HepG2 (cell line): Measurements from ENCODE around the gene PCIF1. TPM values are rescaled to one million over a fixed set of nuclear protein-coding genes. Genes with fewer than 3 reads are reported as not detected.
A peak's percentile ranks its signal among the peaks of the same experiment; 100 is the strongest.

Experiments
- ATAC-seq: fragments of 200-7000 bp; cut with Tn5 transposase; 3 replicates; pipeline ENCODE4 v1.9.1; 2020; ENCODE audit warnings: mild to moderate bottlenecking, moderate library complexity
- BruUV-seq: library from RNA; stranded (reverse); fragments of 400-500 nt; replicated peaks from 2 replicates; lab custom pipeline; 2021; lab: Mats Ljungman, UMichigan
- CTCF ChIA-PET: fragments of 300-600 bp; formaldehyde crosslinking; extraction: SDS; loops from one replicate; lab custom pipeline; 2021; ENCODE audit warnings: low total read pairs, inconsistent platforms, low intra/inter-chr PET ratio; lab: Yijun Ruan, JAX
- POLR2A ChIA-PET: fragments of 350-600 bp; sonication (Branson Sonifier 250); formaldehyde crosslinking; loops from one replicate; lab custom pipeline; 2020; ENCODE audit warnings: antibody characterized with exemption, inconsistent platforms; lab: Yijun Ruan, JAX
- DNase-seq: peaks from one replicate; pipeline ENCODE4 v3.0.0-alpha.2; 2015; ENCODE audit warnings: low spot score
- FAIRE-seq: peaks from 3 replicates; lab custom pipeline; 2011; peaks lifted over from hg19 to GRCh38; lab: Jason Lieb, UNC
- H2AFZ ChIP-seq: one replicate; pipeline ENCODE4 v1.6.1; 2011; ENCODE audit warnings: low read length, inconsistent platforms
- H3K27ac ChIP-seq: fragments of 300-600 bp; 3 replicates; pipeline ENCODE4 v1.8.0; 2011; ENCODE audit warnings: mixed run types, mild to moderate bottlenecking, mixed read lengths, low read length, inconsistent platforms; ENCODE audit not compliant: insufficient read depth; ENCODE audit errors: extremely low read length
- H3K27me3 ChIP-seq, 2 experiments: fragments of 200-600 bp in 1 of 2; 2 replicates in 1 of 2; 3 replicates in 1 of 2; pipeline versions ENCODE4 v1.6.0 to v1.8.0; 2011; ENCODE audit warnings: low read length in 2 of 2, mild to moderate bottlenecking in 2 of 2, moderate library complexity in 2 of 2, inconsistent platforms in 1 of 2; ENCODE audit not compliant: insufficient read depth in 2 of 2, control insufficient read depth in 1 of 2
- H3K36me3 ChIP-seq, 2 experiments: fragments of 200-600 bp in 1 of 2; replicated peaks in 1 of 2; 2 replicates in 1 of 2; 3 replicates in 1 of 2; pipeline versions ENCODE4 v1.5.1 to v1.8.0; 2011; ENCODE audit warnings: low read length in 2 of 2, inconsistent platforms in 1 of 2; ENCODE audit not compliant: insufficient read depth in 2 of 2, control insufficient read depth in 1 of 2
- H3K4me1 ChIP-seq: 2 replicates; pipeline ENCODE4 v1.5.1; 2012; ENCODE audit warnings: low read length, inconsistent platforms; ENCODE audit not compliant: insufficient read depth
- H3K4me2 ChIP-seq: 2 replicates; pipeline ENCODE4 v1.6.0; 2011; ENCODE audit warnings: low read depth, low read length, inconsistent platforms
- H3K4me3 ChIP-seq, 3 experiments: fragments of 200-600 bp in 1 of 3; sonication (generic), shearing (Covaris generic) in 1 of 3; replicated peaks in 1 of 3; 2 replicates each; pipeline ENCODE4 v1.5.1; 2011 to 2016; ENCODE audit warnings: low read length in 3 of 3, inconsistent platforms in 2 of 3, low read depth in 2 of 3, mild to moderate bottlenecking in 2 of 3, control low read depth in 1 of 3, mixed read lengths in 1 of 3; ENCODE audit not compliant: insufficient read depth in 1 of 3
- H3K79me2 ChIP-seq: one replicate; pipeline ENCODE4 v1.6.1; 2011; ENCODE audit warnings: low read length, inconsistent platforms; ENCODE audit not compliant: insufficient read depth
- H3K9ac ChIP-seq: 2 replicates; pipeline ENCODE4 v1.6.0; 2011; ENCODE audit warnings: mild to moderate bottlenecking, low read depth, low read length, inconsistent platforms; ENCODE audit not compliant: insufficient read depth
- H3K9me3 ChIP-seq: 2 replicates; pipeline ENCODE4 v1.5.1; 2012; ENCODE audit warnings: mild to moderate bottlenecking, low read length
- H4K20me1 ChIP-seq: 2 replicates; pipeline ENCODE4 v1.6.0; 2011; ENCODE audit warnings: inconsistent platforms, mild to moderate bottlenecking, low read length, moderate library complexity; ENCODE audit not compliant: insufficient read depth
- AKAP8 ChIP-seq: sonication (generic); formaldehyde crosslinking; IDR thresholded peaks from 2 replicates; pipeline ENCODE4 v1.5.1; 2020; ENCODE audit warnings: mild to moderate bottlenecking, missing genetic modification reagents
- ARID5B ChIP-seq: IDR thresholded peaks from 2 replicates; pipeline ENCODE4 v1.4.0; 2020; ENCODE audit warnings: mild to moderate bottlenecking, missing genetic modification reagents
- CEBPB ChIP-seq: IDR thresholded peaks from 2 replicates; pipeline ENCODE4 v1.6.1; 2011; ENCODE audit warnings: low read depth, low read length, improper control_type of control experiment, borderline replicate concordance
- CHCHD3 ChIP-seq: sonication (generic); formaldehyde crosslinking; IDR thresholded peaks from 2 replicates; pipeline ENCODE4 v1.8.0; 2022; ENCODE audit warnings: mild to moderate bottlenecking, missing genetic modification reagents, moderate library complexity
- KAT2B ChIP-seq: fragments of 150-350 bp; IDR thresholded peaks from 2 replicates; pipeline ENCODE4 v1.6.1; 2014; ENCODE audit warnings: low read depth, low read length, borderline replicate concordance
- KDM2A ChIP-seq: sonication (generic); formaldehyde crosslinking; IDR thresholded peaks from 2 replicates; pipeline ENCODE4 v1.4.0; 2020; ENCODE audit warnings: low read depth, missing genetic modification reagents, borderline replicate concordance
- KLF11 ChIP-seq: IDR thresholded peaks from 2 replicates; pipeline ENCODE4 v1.6.1; 2016; ENCODE audit warnings: missing compliant biosample characterization
- LCORL ChIP-seq, 2 experiments: fragments of 450-650 bp in 1 of 2; sonication (generic) in 1 of 2; formaldehyde crosslinking in 1 of 2; IDR thresholded peaks; 2 replicates each; pipeline versions ENCODE4 v1.5.0 to v1.6.1; 2017 to 2020; ENCODE audit warnings: antibody characterized with exemption in 1 of 2, missing genetic modification reagents in 1 of 2
- RFX3 ChIP-seq: IDR thresholded peaks from 2 replicates; pipeline ENCODE4 v1.6.1; 2016; ENCODE audit warnings: missing biosample characterization, missing genetic modification reagents
- SRF ChIP-seq: IDR thresholded peaks from 2 replicates; pipeline ENCODE4 v1.6.1; 2011; ENCODE audit warnings: mild to moderate bottlenecking, low read depth, low read length, moderate library complexity
- YEATS4 ChIP-seq: sonication (generic); formaldehyde crosslinking; IDR thresholded peaks from 2 replicates; pipeline ENCODE4 v1.4.0; 2020; ENCODE audit warnings: missing genetic modification reagents, borderline replicate concordance
- ZFP36 ChIP-seq: fragments of 150-350 bp; IDR thresholded peaks from 2 replicates; pipeline ENCODE4 v1.6.1; 2018; ENCODE audit warnings: borderline replicate concordance, low read length, low read depth; ENCODE audit not compliant: partially characterized antibody
- ZFP37 ChIP-seq: sonication (generic); formaldehyde crosslinking; IDR thresholded peaks from 2 replicates; pipeline ENCODE4 v1.4.0; 2020; ENCODE audit warnings: missing genetic modification reagents, borderline replicate concordance
- ZMYM3 ChIP-seq: sonication (generic); formaldehyde crosslinking; IDR thresholded peaks from 2 replicates; pipeline ENCODE4 v1.5.1; 2020; ENCODE audit warnings: mild to moderate bottlenecking, missing genetic modification reagents
- ZNF138 ChIP-seq: sonication (generic); formaldehyde crosslinking; IDR thresholded peaks from 2 replicates; pipeline ENCODE4 v1.5.0; 2020; ENCODE audit warnings: mild to moderate bottlenecking, low read depth, missing genetic modification reagents
- ZNF446 ChIP-seq: sonication (generic); formaldehyde crosslinking; IDR thresholded peaks from 2 replicates; pipeline ENCODE4 v1.5.0; 2020; ENCODE audit warnings: mild to moderate bottlenecking, missing genetic modification reagents
- ZNF761 ChIP-seq: sonication (generic); formaldehyde crosslinking; conservative IDR thresholded peaks from 2 replicates; pipeline ENCODE4 v1.4.0; 2020; ENCODE audit warnings: mild to moderate bottlenecking, missing genetic modification reagents
- ZNF841 ChIP-seq: sonication (generic); formaldehyde crosslinking; IDR thresholded peaks from 2 replicates; pipeline ENCODE4 v1.8.1; 2023; ENCODE audit warnings: missing genetic modification reagents, borderline replicate concordance
- WGBS: methylation state at CpG from one replicate; pipeline ENCODE4 v1.1.6; 2017; ENCODE audit warnings: low lambda C conversion rate; 5-methylcytosine and 5-hydroxymethylcytosine counted together
- in situ Hi-C: cut with HindIII; loops from 2 replicates; pipeline ENCODE4 v1.10.0; 2017; ENCODE audit warnings: low pct_unique_long_range_greater_than_20kb; ENCODE audit not compliant: extremely low pct_ligation_motif_present
- intact Hi-C: fragments of 100-400 bp; cut with micrococcal nuclease; formaldehyde crosslinking; loops from one replicate; pipeline ENCODE4 v1.10.0; 2022; ENCODE audit not compliant: unreplicated experiment
- polyA plus RNA-seq, 8 experiments: library from polyadenylated mRNA; depleted of rRNA in 3 of 8; stranded (reverse) in 7 of 8; unstranded in 1 of 8; fragments of >200 nt; fragmentation: Illumina TruSeq in 4 of 8; extraction: Trizol in 4 of 8; gene quantifications; 2 replicates each; pipeline versions ENCODE4 v1.2.1 to v1.2.3, GENCODE V29; 2011 to 2016; ENCODE audit warnings: low read depth in 4 of 8, missing spikeins in 1 of 8, mixed read lengths in 1 of 8; ENCODE audit not compliant: insufficient read depth in 1 of 8
- total RNA-seq, 5 experiments: library from RNA; depleted of rRNA; stranded (reverse); fragments of >200 nt; fragmentation: Illumina TruSeq; extraction: Trizol; gene quantifications; 2 replicates each; pipeline ENCODE4 v1.2.3, GENCODE V29; 2016; ENCODE audit warnings: low read depth in 1 of 5
- TF ChIP-seq, protein P1 (sequence below): sonication (generic); formaldehyde crosslinking; IDR thresholded peaks from 2 replicates; pipeline ENCODE4 v1.4.0; 2020; ENCODE audit warnings: missing genetic modification reagents, borderline replicate concordance

Gene PCIF1
- total and polyA plus RNA-seq, 2 of the 13 experiments (the other 11 are each of a cell fraction or from before 2014, with no cell fraction given), result 20.9 to 24.4 TPM

DNA sequence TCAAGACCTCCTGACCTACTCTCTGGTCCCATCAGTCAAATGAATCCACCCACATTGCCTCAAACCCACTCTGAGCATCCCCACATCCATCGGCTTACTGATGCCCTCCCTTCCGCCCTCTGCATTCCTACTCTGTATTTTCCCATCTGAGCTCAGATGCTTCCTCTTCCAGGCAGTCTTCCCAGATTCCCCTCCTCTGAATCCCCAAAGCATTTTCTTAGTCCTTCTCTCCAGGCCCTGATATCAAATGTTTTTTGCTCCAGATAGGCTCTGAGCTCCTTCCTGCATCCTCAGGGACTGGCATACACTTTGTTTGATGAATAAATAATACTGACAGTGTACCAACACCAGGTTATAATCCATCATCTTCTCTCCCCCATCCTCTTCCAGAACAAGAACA is 26.4 kb upstream of the PCIF1 start:
- Histone ChIP-seq H3K4me1 (peaks cover 70% of the 10 kb centered on the region), H2AFZ (no peak overlapping the region), H3K9me3 (no peaks in the 10 kb centered on the region), H3K79me2 (no peaks in the 10 kb centered on the region), H3K9ac (no peak overlapping the region), H4K20me1 (no peaks in the 10 kb centered on the region), H3K36me3 (no peaks in the 10 kb centered on the region), H3K4me3 (no peak overlapping the region), H3K4me2 (no peak overlapping the region), H3K27ac (no peak overlapping the region), H3K27me3 (no peaks in the 10 kb centered on the region; a peak in 1 of 5 replicates)
- 95% methylated on average over 2 of the region's 2 CpGs for WGBS
- ChIA-PET POLR2A (interaction anchor here (2.7 to 8.8 kb wide), 4 partner anchors 12 to 26 kb away, joined by 58 to 164 read pairs (median 63); partner anchors contain the start of genes CTSA, NEURL2 and PCIF1), CTCF (no interaction called here)
- ATAC-seq (no peak), DNase-seq (no peak), FAIRE-seq (no peak)
- in situ Hi-C loops, result no loop called here
- intact Hi-C loops, result loop anchor here (2.0 kb wide), 1 partner anchor 17 kb away; no protein-coding TSS in a partner anchor
- BruUV-seq, result no TSS peak
- TF ChIP-seq YEATS4 (CRISPR knock-in tag) (no peak), KLF11 (no peak), ZNF446 (CRISPR knock-in tag) (0 out of 2 replicates have a peak, but pooled peaks have one; percentile 1), LCORL (IDR thresholded peaks at IDR 0.05) (no peak), LCORL (CRISPR knock-in tag; IDR thresholded peaks at IDR 0.05) (no peak), ZNF138 (CRISPR knock-in tag) (no peak), RFX3 (no peak), CHCHD3 (CRISPR knock-in tag) (no peak), ZNF841 (no peak), ZMYM3 (CRISPR knock-in tag) (0 out of 2 replicates have a peak, but pooled peaks have one; percentile 15), ZFP36 (peak; percentile 94), SRF (no peak), AKAP8 (CRISPR knock-in tag) (no peak), ZNF761 (CRISPR knock-in tag) (no peak), CEBPB (no peak), ZFP37 (CRISPR knock-in tag) (no peak), KDM2A (CRISPR knock-in tag) (no peak), KAT2B (no peak), ARID5B (no peak)
- TF ChIP-seq, protein P1, sequence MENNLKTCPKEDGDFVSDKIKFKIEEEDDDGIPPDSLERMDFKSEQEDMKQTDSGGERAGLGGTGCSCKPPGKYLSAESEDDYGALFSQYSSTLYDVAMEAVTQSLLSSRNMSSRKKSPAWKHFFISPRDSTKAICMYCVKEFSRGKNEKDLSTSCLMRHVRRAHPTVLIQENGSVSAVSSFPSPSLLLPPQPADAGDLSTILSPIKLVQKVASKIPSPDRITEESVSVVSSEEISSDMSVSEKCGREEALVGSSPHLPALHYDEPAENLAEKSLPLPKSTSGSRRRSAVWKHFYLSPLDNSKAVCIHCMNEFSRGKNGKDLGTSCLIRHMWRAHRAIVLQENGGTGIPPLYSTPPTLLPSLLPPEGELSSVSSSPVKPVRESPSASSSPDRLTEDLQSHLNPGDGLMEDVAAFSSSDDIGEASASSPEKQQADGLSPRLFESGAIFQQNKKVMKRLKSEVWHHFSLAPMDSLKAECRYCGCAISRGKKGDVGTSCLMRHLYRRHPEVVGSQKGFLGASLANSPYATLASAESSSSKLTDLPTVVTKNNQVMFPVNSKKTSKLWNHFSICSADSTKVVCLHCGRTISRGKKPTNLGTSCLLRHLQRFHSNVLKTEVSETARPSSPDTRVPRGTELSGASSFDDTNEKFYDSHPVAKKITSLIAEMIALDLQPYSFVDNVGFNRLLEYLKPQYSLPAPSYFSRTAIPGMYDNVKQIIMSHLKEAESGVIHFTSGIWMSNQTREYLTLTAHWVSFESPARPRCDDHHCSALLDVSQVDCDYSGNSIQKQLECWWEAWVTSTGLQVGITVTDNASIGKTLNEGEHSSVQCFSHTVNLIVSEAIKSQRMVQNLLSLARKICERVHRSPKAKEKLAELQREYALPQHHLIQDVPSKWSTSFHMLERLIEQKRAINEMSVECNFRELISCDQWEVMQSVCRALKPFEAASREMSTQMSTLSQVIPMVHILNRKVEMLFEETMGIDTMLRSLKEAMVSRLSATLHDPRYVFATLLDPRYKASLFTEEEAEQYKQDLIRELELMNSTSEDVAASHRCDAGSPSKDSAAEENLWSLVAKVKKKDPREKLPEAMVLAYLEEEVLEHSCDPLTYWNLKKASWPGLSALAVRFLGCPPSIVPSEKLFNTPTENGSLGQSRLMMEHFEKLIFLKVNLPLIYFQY (CRISPR knock-in tag), result no peak
